ENCODE results near the gene ALDH18A1. TPM values are rescaled to one million over a fixed set of nuclear protein-coding genes. Genes with fewer than 3 reads are reported as not detected.

The ALDH18A1 gene
- total and polyA plus RNA-seq, 9 donors = 13.7 to 65.8 (median 38.7) TPM

GRCh38 chr10:95663496-95663895 lies 7.0 kb upstream of the ALDH18A1 start:
- TF ChIP-seq EP300 (IDR thresholded peaks at IDR 0.05) = no peak
- TF ChIP-seq POLR2A (IDR thresholded peaks at IDR 0.05) = no peak
- TF ChIP-seq, protein P1, sequence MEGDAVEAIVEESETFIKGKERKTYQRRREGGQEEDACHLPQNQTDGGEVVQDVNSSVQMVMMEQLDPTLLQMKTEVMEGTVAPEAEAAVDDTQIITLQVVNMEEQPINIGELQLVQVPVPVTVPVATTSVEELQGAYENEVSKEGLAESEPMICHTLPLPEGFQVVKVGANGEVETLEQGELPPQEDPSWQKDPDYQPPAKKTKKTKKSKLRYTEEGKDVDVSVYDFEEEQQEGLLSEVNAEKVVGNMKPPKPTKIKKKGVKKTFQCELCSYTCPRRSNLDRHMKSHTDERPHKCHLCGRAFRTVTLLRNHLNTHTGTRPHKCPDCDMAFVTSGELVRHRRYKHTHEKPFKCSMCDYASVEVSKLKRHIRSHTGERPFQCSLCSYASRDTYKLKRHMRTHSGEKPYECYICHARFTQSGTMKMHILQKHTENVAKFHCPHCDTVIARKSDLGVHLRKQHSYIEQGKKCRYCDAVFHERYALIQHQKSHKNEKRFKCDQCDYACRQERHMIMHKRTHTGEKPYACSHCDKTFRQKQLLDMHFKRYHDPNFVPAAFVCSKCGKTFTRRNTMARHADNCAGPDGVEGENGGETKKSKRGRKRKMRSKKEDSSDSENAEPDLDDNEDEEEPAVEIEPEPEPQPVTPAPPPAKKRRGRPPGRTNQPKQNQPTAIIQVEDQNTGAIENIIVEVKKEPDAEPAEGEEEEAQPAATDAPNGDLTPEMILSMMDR (IDR thresholded peaks at IDR 0.05) = no peak
- Histone ChIP-seq H3K4me1 (ENCODE audit: insufficient read depth) (no peaks in the 10 kb centered on the region), H3K27me3 (no peaks in the 10 kb centered on the region), H3K27ac (no peak overlapping the region), H3K36me3 (no peaks in the 10 kb centered on the region), H3K4me3 (no peak overlapping the region), H3K9me3 (no peaks in the 10 kb centered on the region)
- no peak for DNase-seq
- 3 to 23% (median 19%) methylated on average over 1 of the region's 1 CpG for WGBS, 3 donors
- intact Hi-C loops (cut with DNase I) = no loop called here

GRCh38 chr10:95661818-95662217 lies 5.3 kb upstream of the ALDH18A1 start:
- Histone ChIP-seq H3K4me3 (no peak overlapping the region), H3K27ac (no peak overlapping the region), H3K4me1 (ENCODE audit: insufficient read depth) (no peaks in the 10 kb centered on the region), H3K9me3 (no peaks in the 10 kb centered on the region), H3K27me3 (no peaks in the 10 kb centered on the region), H3K36me3 (no peaks in the 10 kb centered on the region)
- 75 to 85% (median 76%) methylated on average over 1 of the region's 1 CpG for WGBS, 3 donors
- no peak for DNase-seq
- intact Hi-C loops (cut with DNase I) = no loop called here
- TF ChIP-seq, protein P1 (IDR thresholded peaks at IDR 0.05) = no peak
- TF ChIP-seq POLR2A (IDR thresholded peaks at IDR 0.05) (no peak), EP300 (IDR thresholded peaks at IDR 0.05) (no peak)

DNA sequence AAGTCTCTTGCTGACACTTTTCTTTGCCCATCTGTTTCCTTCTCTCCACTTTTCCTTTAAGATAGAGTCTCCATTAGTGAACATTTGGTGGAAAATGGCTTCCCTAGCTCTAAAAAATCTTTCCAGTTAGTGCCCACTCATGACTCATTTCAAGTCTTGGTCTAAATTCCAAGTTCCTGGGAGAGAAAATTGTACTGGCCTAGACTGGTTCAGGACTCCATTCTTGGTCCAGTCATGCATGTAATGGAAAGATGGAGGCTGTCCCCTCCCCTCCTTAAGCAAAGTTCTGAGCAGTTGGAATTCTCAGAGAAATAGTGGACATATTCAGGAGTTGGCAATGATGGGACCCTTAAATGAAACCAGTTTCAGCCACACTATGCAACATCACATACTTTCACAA lies 3.8 kb upstream of the ALDH18A1 start:
- Histone ChIP-seq H3K27me3 (no peaks in the 10 kb centered on the region), H3K27ac (no peak overlapping the region), H3K4me1 (ENCODE audit: insufficient read depth) (peaks cover 5% of the 10 kb centered on the region), H3K4me3 (no peak overlapping the region), H3K36me3 (no peaks in the 10 kb centered on the region), H3K9me3 (no peaks in the 10 kb centered on the region)
- TF ChIP-seq, protein P1 (IDR thresholded peaks at IDR 0.05) = no peak
- TF ChIP-seq EP300 (IDR thresholded peaks at IDR 0.05) = no peak
- TF ChIP-seq POLR2A (IDR thresholded peaks at IDR 0.05) = no peak
- DNase-seq = no peak
- intact Hi-C loops (cut with DNase I) = no loop called here

DNA sequence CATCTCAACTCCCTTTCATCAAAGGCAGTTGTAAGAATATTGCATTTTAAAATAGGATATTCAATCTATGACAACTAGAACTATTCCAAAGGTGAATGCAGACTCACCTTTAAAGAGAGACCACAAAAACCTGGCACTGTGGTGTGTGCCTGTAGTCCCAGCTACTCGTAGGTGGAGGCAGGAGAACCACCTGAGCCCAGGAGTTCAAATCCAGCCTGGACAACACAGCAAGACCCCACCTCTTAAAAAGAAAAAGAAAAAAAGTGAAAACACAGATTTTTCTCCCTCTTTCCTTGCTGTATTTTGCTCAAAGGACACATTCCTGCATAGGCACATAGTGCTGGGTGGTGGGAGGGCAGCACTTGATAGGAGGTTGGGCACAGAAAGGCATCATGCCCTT lies 739 bp upstream of the ALDH18A1 start:
- DNase-seq = no peak
- Histone ChIP-seq H3K4me1 (ENCODE audit: insufficient read depth) (peaks cover 6% of the 10 kb centered on the region), H3K36me3 (no peaks in the 10 kb centered on the region), H3K9me3 (no peaks in the 10 kb centered on the region), H3K27ac (no peak overlapping the region), H3K27me3 (no peaks in the 10 kb centered on the region), H3K4me3 (peak overlapping the region; percentile 88)
- TF ChIP-seq, protein P1 (IDR thresholded peaks at IDR 0.05) = no peak
- TF ChIP-seq EP300 (IDR thresholded peaks at IDR 0.05) (no peak), POLR2A (IDR thresholded peaks at IDR 0.05) (no peak)
- intact Hi-C loops (cut with DNase I) = no loop called here
- 0 to 89% (median 86%) methylated on average over 1 of the region's 1 CpG for WGBS, 3 donors

All from ovary (tissue), 9 donors.